Mesenchymal stem cell (in vitro differentiated cells and primary cell): Measurements from ENCODE around the gene DOCK3.
"Not testable (repeated sequence)": the region's sequence is repeated elsewhere in the genome, so short reads cannot be mapped to it uniquely, and the experiment has no call there.

ENCODE experiments used
- DNase-seq: peaks from one replicate; pipeline ENCODE4 v3.0.0-alpha.2; 2013
- H2AFZ ChIP-seq: one replicate; pipeline ENCODE4 v1.6.1; 2013; ENCODE audit warnings: low read depth, mild to moderate bottlenecking, control low read depth, inconsistent platforms, low read length, moderate library complexity
- H2AK5ac ChIP-seq: 2 replicates; pipeline ENCODE4 v1.6.1; 2013; ENCODE audit warnings: low read length, moderate library complexity, mild to moderate bottlenecking, inconsistent platforms; ENCODE audit not compliant: severe bottlenecking
- H2BK120ac ChIP-seq: one replicate; pipeline ENCODE4 v1.6.1; 2013; ENCODE audit warnings: low read depth, mild to moderate bottlenecking, inconsistent platforms, low read length, moderate library complexity
- H2BK12ac ChIP-seq, 2 experiments: one replicate each; pipeline ENCODE4 v1.6.1; 2013; ENCODE audit warnings: inconsistent platforms in 2 of 2, low read length in 2 of 2, mild to moderate bottlenecking in 2 of 2, moderate library complexity in 2 of 2, control low read depth in 1 of 2
- H2BK15ac ChIP-seq: one replicate; pipeline ENCODE4 v1.6.1; 2013; ENCODE audit warnings: mild to moderate bottlenecking, low read depth, inconsistent platforms; ENCODE audit not compliant: poor library complexity, severe bottlenecking
- H2BK5ac ChIP-seq: 2 replicates; pipeline ENCODE4 v1.6.1; 2013; ENCODE audit warnings: low read depth, mild to moderate bottlenecking, low read length, control low read depth, inconsistent platforms; ENCODE audit not compliant: poor library complexity, severe bottlenecking
- H3K14ac ChIP-seq, 2 experiments: one replicate each; pipeline ENCODE4 v1.6.1; 2013; ENCODE audit warnings: inconsistent platforms in 2 of 2, low read length in 2 of 2, control low read depth in 1 of 2, mild to moderate bottlenecking in 1 of 2, moderate library complexity in 1 of 2
- H3K18ac ChIP-seq, 2 experiments: one replicate each; pipeline ENCODE4 v1.6.1; 2013; ENCODE audit warnings: inconsistent platforms in 2 of 2, low read length in 2 of 2, control low read depth in 1 of 2, low read depth in 1 of 2, mild to moderate bottlenecking in 1 of 2
- H3K23ac ChIP-seq, 2 experiments: one replicate each; pipeline ENCODE4 v1.6.1; 2013; ENCODE audit warnings: inconsistent platforms in 2 of 2, low read length in 2 of 2, mild to moderate bottlenecking in 2 of 2, moderate library complexity in 2 of 2, control low read depth in 1 of 2
- H3K27ac ChIP-seq: 2 replicates; pipeline ENCODE4 v1.5.1; 2013; ENCODE audit warnings: mild to moderate bottlenecking, moderate library complexity, low read length, control low read depth, inconsistent platforms; ENCODE audit not compliant: poor library complexity, severe bottlenecking
- H3K27me3 ChIP-seq, 2 experiments: 2 replicates each; pipeline versions ENCODE4 v1.6.1 to v1.7.0; 2013; ENCODE audit warnings: low read length in 2 of 2, mild to moderate bottlenecking in 2 of 2, moderate library complexity in 2 of 2, control low read depth in 1 of 2, inconsistent platforms in 1 of 2; ENCODE audit not compliant: control insufficient read depth in 1 of 2, insufficient read depth in 1 of 2
- H3K36me3 ChIP-seq, 2 experiments: 2 replicates each; pipeline versions ENCODE4 v1.6.1 to v1.7.0; 2013; ENCODE audit warnings: low read length in 2 of 2, control low read depth in 1 of 2, inconsistent platforms in 1 of 2, low read depth in 1 of 2, mild to moderate bottlenecking in 1 of 2; ENCODE audit not compliant: insufficient read depth in 2 of 2, control insufficient read depth in 1 of 2
- H3K4ac ChIP-seq, 2 experiments: one replicate each; pipeline ENCODE4 v1.6.1; 2013; ENCODE audit warnings: inconsistent platforms in 2 of 2, low read length in 2 of 2, mild to moderate bottlenecking in 2 of 2, moderate library complexity in 2 of 2, control low read depth in 1 of 2, low read depth in 1 of 2
- H3K4me1 ChIP-seq: 2 replicates; pipeline ENCODE4 v1.6.1; 2013; ENCODE audit warnings: low read depth, low read length, control low read depth; ENCODE audit not compliant: control insufficient read depth, insufficient read depth
- H3K4me2 ChIP-seq: 2 replicates; pipeline ENCODE4 v1.6.1; 2013; ENCODE audit warnings: low read length, mild to moderate bottlenecking, inconsistent platforms; ENCODE audit not compliant: poor library complexity, severe bottlenecking
- H3K4me3 ChIP-seq, 2 experiments: 2 replicates each; pipeline versions ENCODE4 v1.5.1 to v1.7.0; 2013; ENCODE audit warnings: low read length in 2 of 2, mild to moderate bottlenecking in 2 of 2, control low read depth in 1 of 2, low read depth in 1 of 2; ENCODE audit not compliant: insufficient read depth in 1 of 2
- H3K79me1 ChIP-seq: replicated peaks from 2 replicates; pipeline ENCODE4 v1.6.1; 2013; ENCODE audit warnings: mild to moderate bottlenecking, control low read depth, low read length, inconsistent platforms; ENCODE audit not compliant: poor library complexity, severe bottlenecking
- H3K9ac ChIP-seq: 2 replicates; pipeline ENCODE4 v1.7.0; 2013; ENCODE audit warnings: mild to moderate bottlenecking, low read length, moderate library complexity
- H3K9me3 ChIP-seq: 2 replicates; pipeline ENCODE4 v1.7.0; 2013; ENCODE audit warnings: mild to moderate bottlenecking, low read length; ENCODE audit not compliant: control insufficient read depth
- H4K8ac ChIP-seq: one replicate; pipeline ENCODE4 v1.6.1; 2013; ENCODE audit warnings: inconsistent platforms, mild to moderate bottlenecking, low read length, moderate library complexity
- H4K91ac ChIP-seq: one replicate; pipeline ENCODE4 v1.6.1; 2013; ENCODE audit warnings: mild to moderate bottlenecking, low read length, inconsistent platforms
- WGBS: methylation state at CpG from one replicate; pipeline ENCODE4 v1.1.7; 2013; ENCODE audit warnings: mixed read lengths; 5-methylcytosine and 5-hydroxymethylcytosine counted together

Gene DOCK3

DNA sequence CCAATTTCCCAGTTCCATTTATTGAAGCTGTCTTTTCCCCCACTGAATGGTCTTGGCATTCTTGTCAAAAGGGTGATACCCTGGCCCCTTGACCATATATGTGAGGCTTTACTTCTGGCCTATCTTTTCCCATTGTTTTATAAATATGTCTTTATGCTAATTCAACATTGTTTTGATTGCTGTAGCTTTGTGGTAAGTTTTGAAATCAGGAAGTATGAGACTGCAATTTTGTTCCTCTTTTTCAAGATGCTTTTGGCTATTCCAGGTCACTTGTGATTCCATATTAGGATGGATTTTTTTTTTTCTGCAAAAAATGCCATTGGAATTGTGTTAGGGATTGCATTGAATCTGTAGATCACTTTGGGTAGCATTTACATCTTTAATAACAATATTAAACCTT lies 569.2 kb downstream of the DOCK3 start:
- DNase-seq = no peak
- Histone ChIP-seq H4K91ac (no peak overlapping the region), H3K14ac (no peak overlapping the region), H2BK120ac (no peak overlapping the region), H3K79me1 (no peaks in the 10 kb centered on the region), H3K4ac (no peak overlapping the region), H3K23ac (no peak overlapping the region), H3K4me1 (no peaks in the 10 kb centered on the region), H3K4me3 (no peak overlapping the region), H3K18ac (no peak overlapping the region), H3K27me3 (no peaks in the 10 kb centered on the region), H2BK15ac (no peak overlapping the region), H3K36me3 (no peaks in the 10 kb centered on the region), H2BK12ac (no peak overlapping the region), H3K9ac (no peak overlapping the region), H3K4me2 (no peak overlapping the region), H2AK5ac (no peak overlapping the region), H2BK5ac (no peak overlapping the region), H3K9me3 (no peaks in the 10 kb centered on the region), H2AFZ (no peak overlapping the region), H3K27ac (no peak overlapping the region), H4K8ac (no peak overlapping the region)

DNA sequence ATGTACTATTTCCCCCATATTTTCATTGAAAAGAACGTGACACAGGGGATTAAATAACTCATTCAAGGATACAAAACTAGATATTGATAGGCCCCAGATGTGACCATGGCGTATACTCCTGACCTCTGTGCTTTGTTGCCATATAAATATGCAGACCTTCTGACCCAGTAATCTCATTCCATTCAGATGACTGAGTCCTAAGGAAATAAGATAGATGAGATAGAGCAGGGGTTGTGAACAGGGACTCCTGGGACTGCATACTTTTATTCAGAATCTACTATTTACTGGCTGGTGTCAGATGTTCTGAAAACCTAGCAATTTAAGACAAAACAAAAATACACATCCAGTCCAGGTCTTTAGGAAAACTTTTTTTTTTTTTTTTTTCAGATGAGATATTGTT lies 571.1 kb downstream of the DOCK3 start:
- no peak overlapping the region for H2BK15ac ChIP-seq
- H2AK5ac ChIP-seq = no peak overlapping the region
- H3K27ac ChIP-seq = no peak overlapping the region
- no peak overlapping the region for H2BK12ac ChIP-seq
- no peak overlapping the region for H3K4me2 ChIP-seq
- H3K23ac ChIP-seq = no peak overlapping the region
- H3K9me3 ChIP-seq = no peaks in the 10 kb centered on the region
- H2AFZ ChIP-seq = no peak overlapping the region
- H2BK120ac ChIP-seq = no peak overlapping the region
- no peak for DNase-seq
- no peaks in the 10 kb centered on the region for H3K79me1 ChIP-seq
- no peak overlapping the region for H3K4me3 ChIP-seq
- 50% methylated on average over 2 of the region's 2 CpGs for WGBS
- no peak overlapping the region for H3K4ac ChIP-seq
- no peak overlapping the region for H3K9ac ChIP-seq
- no peak overlapping the region for H3K14ac ChIP-seq
- H2BK5ac ChIP-seq = no peak overlapping the region
- no peak overlapping the region for H4K8ac ChIP-seq
- H3K36me3 ChIP-seq = no peaks in the 10 kb centered on the region
- H4K91ac ChIP-seq = no peak overlapping the region
- H3K4me1 ChIP-seq = no peaks in the 10 kb centered on the region
- no peak overlapping the region for H3K18ac ChIP-seq
- no peaks in the 10 kb centered on the region for H3K27me3 ChIP-seq

DNA sequence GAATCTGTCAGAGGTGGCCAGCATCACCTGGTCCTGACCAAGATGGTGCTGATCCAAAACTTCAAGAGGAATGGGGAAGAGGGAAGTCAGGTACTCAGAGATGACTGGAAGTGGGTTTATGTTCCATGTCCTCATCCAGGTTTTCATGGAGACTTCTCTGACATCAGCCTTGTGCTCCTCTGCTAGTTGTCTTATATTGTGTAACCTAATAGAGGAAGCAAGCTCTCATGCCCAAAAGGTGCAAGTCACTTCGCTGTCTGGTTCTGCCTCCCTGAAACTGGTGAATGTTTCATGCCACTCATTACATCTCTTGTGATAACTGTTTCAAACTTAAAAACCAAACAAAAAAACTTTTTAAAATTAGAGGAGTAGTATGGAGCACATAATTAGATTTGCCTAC lies 583.1 kb downstream of the DOCK3 start:
- WGBS = 80% methylated on average over 1 of the region's 1 CpG

DNA sequence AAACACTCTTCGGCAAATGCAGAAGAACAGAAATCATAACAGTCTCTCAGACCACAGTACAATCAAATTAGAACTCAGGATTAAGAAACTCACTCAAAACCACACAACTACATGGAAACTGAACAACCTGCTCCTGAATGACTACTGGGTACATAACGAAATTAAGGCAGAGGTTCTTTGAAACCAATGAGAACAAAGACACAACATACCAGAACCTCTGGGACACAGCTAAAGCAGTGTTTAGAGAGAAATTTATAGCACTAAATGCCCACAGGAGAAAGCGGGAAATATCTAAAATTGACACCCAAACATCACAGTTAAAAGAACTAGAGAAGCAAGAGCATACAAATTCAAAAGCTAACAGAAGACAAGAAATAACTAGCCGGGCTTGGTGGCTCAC lies 589.4 kb downstream of the DOCK3 start:
- H3K4me3 ChIP-seq, H3K4me2 ChIP-seq, DNase-seq, H3K14ac ChIP-seq, H3K9me3 ChIP-seq, H4K8ac ChIP-seq, H2BK5ac ChIP-seq, H2AK5ac ChIP-seq, H4K91ac ChIP-seq, H2BK15ac ChIP-seq, H3K36me3 ChIP-seq, H2AFZ ChIP-seq, H3K27me3 ChIP-seq, H3K23ac ChIP-seq, H3K18ac ChIP-seq, H3K4ac ChIP-seq, H3K27ac ChIP-seq, H2BK12ac ChIP-seq, H3K4me1 ChIP-seq, H3K79me1 ChIP-seq, H2BK120ac ChIP-seq, H3K9ac ChIP-seq: not testable (repeated sequence)
- 84% methylated on average over 3 of the region's 4 CpGs for WGBS

More for the DNA sequence above, 583.1 kb downstream of the DOCK3 start:
- no peaks in the 10 kb centered on the region for H3K4me1 ChIP-seq
- H2AFZ ChIP-seq = no peak overlapping the region
- H3K4me3 ChIP-seq = no peak overlapping the region
- no peak overlapping the region for H2BK5ac ChIP-seq
- H3K79me1 ChIP-seq = no peaks in the 10 kb centered on the region
- no peak overlapping the region for H3K23ac ChIP-seq
- H3K4ac ChIP-seq = no peak overlapping the region
- no peak overlapping the region for H3K9ac ChIP-seq
- no peak for DNase-seq
- no peaks in the 10 kb centered on the region for H3K27me3 ChIP-seq
- H3K18ac ChIP-seq = no peak overlapping the region
- H3K27ac ChIP-seq = no peak overlapping the region
- no peak overlapping the region for H3K4me2 ChIP-seq
- no peak overlapping the region for H4K8ac ChIP-seq
- no peak overlapping the region for H2BK12ac ChIP-seq
- no peak overlapping the region for H2BK15ac ChIP-seq
- no peaks in the 10 kb centered on the region for H3K36me3 ChIP-seq
- no peak overlapping the region for H3K14ac ChIP-seq
- no peaks in the 10 kb centered on the region for H3K9me3 ChIP-seq
- H4K91ac ChIP-seq = no peak overlapping the region
- H2BK120ac ChIP-seq = no peak overlapping the region
- H2AK5ac ChIP-seq = no peak overlapping the region
